Gastrocnemius medialis (tissue), 4 donors: ENCODE results near the gene OCA2. TPM values are rescaled to one million over a fixed set of nuclear protein-coding genes. Genes with fewer than 3 reads are reported as not detected.

Experiments used
- ATAC-seq, 2 donors: fragments of 150-250 bp; one replicate each; pipeline ENCODE4 v1.9.1; 2016
- DNase-seq, 2 donors: peaks; one replicate each; pipeline ENCODE4 v3.0.0-alpha.2; 2019
- H3K27ac ChIP-seq, 4 donors: fragments of 200-600 bp; sonication (generic); 1 replicate in 1 of 4; 2 replicates in 3 of 4; pipeline ENCODE4 v1.5.1; 2016 to 2018; ENCODE audit warnings: mild to moderate bottlenecking in 2 of 4, moderate library complexity in 1 of 4
- H3K27me3 ChIP-seq, 3 donors: fragments of 200-600 bp; sonication (generic) in 2 of 3; 1 replicate in 1 of 3; 2 replicates in 2 of 3; pipeline versions ENCODE4 v1.5.1 to v1.6.0; 2016 to 2019; ENCODE audit warnings: mild to moderate bottlenecking in 1 of 3, moderate library complexity in 1 of 3
- H3K36me3 ChIP-seq, 2 donors: fragments of 200-600 bp; sonication (generic) in 1 of 2; one replicate each; pipeline ENCODE4 v1.5.1; 2017 to 2018
- H3K4me1 ChIP-seq, 2 donors: fragments of 200-600 bp; sonication (generic) in 1 of 2; one replicate each; pipeline ENCODE4 v1.5.1; 2016 to 2017; ENCODE audit warnings: mild to moderate bottlenecking in 2 of 2
- H3K4me3 ChIP-seq, 4 donors: fragments of 200-600 bp; sonication (generic) in 3 of 4; 1 replicate in 1 of 4; 2 replicates in 3 of 4; pipeline ENCODE4 v1.5.1; 2016 to 2019; ENCODE audit warnings: mild to moderate bottlenecking in 2 of 4
- H3K9me3 ChIP-seq, 3 donors: fragments of 200-600 bp; sonication (generic) in 2 of 3; 1 replicate in 1 of 3; 2 replicates in 2 of 3; pipeline ENCODE4 v1.5.1; 2016 to 2019
- CTCF ChIP-seq, 5 experiments: fragments of 450-650 bp in 3 of 5; fragments of 200-600 bp in 2 of 5; sonication (generic) in 2 of 5; IDR thresholded peaks in 4 of 5; conservative IDR thresholded peaks in 1 of 5; 1 replicate in 4 of 5; 2 replicates in 1 of 5; pipeline ENCODE4 v1.5.1; 2016 to 2019; ENCODE audit warnings: antibody characterized with exemption in 5 of 5, mild to moderate bottlenecking in 3 of 5, moderate library complexity in 3 of 5
- POLR2A ChIP-seq, 2 donors: fragments of 450-650 bp; IDR thresholded peaks; one replicate each; pipeline ENCODE4 v1.6.1; 2017; ENCODE audit warnings: antibody characterized with exemption in 2 of 2, mild to moderate bottlenecking in 2 of 2, moderate library complexity in 2 of 2
- in situ Hi-C, 4 donors: fragments of 200-750 bp; cut with MboI; loops; one replicate each; pipeline versions ENCODE4 v1.15.0 to v1.8.0; 2017; ENCODE audit warnings: low sequenced_read_pairs in 4 of 4
- intact Hi-C: fragments of 100-400 bp; cut with DNase I; formaldehyde crosslinking; loops from one replicate; pipeline ENCODE4 v1.15.1; 2023; ENCODE audit warnings: low total_unique reads
- total RNA-seq, 4 donors: library from RNA; depleted of rRNA; stranded (reverse); fragments of >200 nt; gene quantifications; one replicate each; pipeline versions ENCODE4 v1.1.0 to v1.2.3, GENCODE V29; 2016

OCA2 gene
- total RNA-seq, 4 donors from 2014 or later = 0.16 to 0.63 (median 0.41) TPM; not detected in 1

GRCh38 chr15:28093752-28094535 is 5.2 kb downstream of the OCA2 start:
- intact Hi-C loops = no loop called here
- peak overlapping the region in 2 of 4 donors; percentile 87 to 88 for H3K27ac ChIP-seq
- DNase-seq (no peak), ATAC-seq (no peak)
- peaks cover 34 to 70% (median 47%) of the 10 kb centered on the region in 3 donors for H3K27me3 ChIP-seq
- in situ Hi-C loops = no loop called here
- H3K4me3 ChIP-seq = peak overlapping the region in 3 of 4 donors; percentile 59 to 78 (median 61)
- H3K9me3 ChIP-seq = no peaks in the 10 kb centered on the region
- peaks cover 6 to 28% of the 10 kb centered on the region in 2 donors for H3K4me1 ChIP-seq
- TF ChIP-seq CTCF (IDR thresholded peaks at IDR 0.05 in 4 of 5, conservative IDR thresholded peaks at IDR 0.05 in 1 of 5) (no peak), POLR2A (IDR thresholded peaks at IDR 0.05) (no peak)
- H3K36me3 ChIP-seq = no peaks in the 10 kb centered on the region

- Histone ChIP-seq H3K27me3 (peaks cover 10 to 49% (median 21%) of the 10 kb centered on the region in 3 donors), H3K9me3 (no peaks in the 10 kb centered on the region), H3K36me3 (no peaks in the 10 kb centered on the region), H3K4me3 (no peak overlapping the region), H3K27ac (no peak overlapping the region), H3K4me1 (peaks cover 6 to 19% of the 10 kb centered on the region in 2 donors)
- DNase-seq = no peak
- TF ChIP-seq POLR2A (IDR thresholded peaks at IDR 0.05) = no peak
- no peak for TF ChIP-seq CTCF (IDR thresholded peaks at IDR 0.05 in 4 of 5, conservative IDR thresholded peaks at IDR 0.05 in 1 of 5)
- intact Hi-C loops (no loop called here), in situ Hi-C loops (no loop called here)
- no peak for ATAC-seq
Measured at GRCh38 chr15:28091313-28091712, 7.8 kb downstream of the OCA2 start.

- no peaks in the 10 kb centered on the region for H3K4me1 ChIP-seq
- no peak overlapping the region for H3K27ac ChIP-seq
- DNase-seq = no peak
- in situ Hi-C loops (no loop called here), intact Hi-C loops (loop anchor here (1.0 kb wide), 1 partner anchor 37 kb away; no protein-coding TSS in a partner anchor)
- peak in 4 of 5 experiments; percentile 13 to 66 (median 48) for TF ChIP-seq CTCF (IDR thresholded peaks at IDR 0.05 in 4 of 5, conservative IDR thresholded peaks at IDR 0.05 in 1 of 5)
- no peak for TF ChIP-seq POLR2A (IDR thresholded peaks at IDR 0.05)
- H3K27me3 ChIP-seq = peaks cover 0 to 11% (median 0%) of the 10 kb centered on the region in 3 donors
- no peaks in the 10 kb centered on the region for H3K36me3 ChIP-seq
- H3K9me3 ChIP-seq = no peaks in the 10 kb centered on the region
- no peak overlapping the region for H3K4me3 ChIP-seq
- ATAC-seq = peak; percentile 77 to 90
Measured at GRCh38 chr15:28086175-28086703, 12.9 kb downstream of the OCA2 start.

DNA sequence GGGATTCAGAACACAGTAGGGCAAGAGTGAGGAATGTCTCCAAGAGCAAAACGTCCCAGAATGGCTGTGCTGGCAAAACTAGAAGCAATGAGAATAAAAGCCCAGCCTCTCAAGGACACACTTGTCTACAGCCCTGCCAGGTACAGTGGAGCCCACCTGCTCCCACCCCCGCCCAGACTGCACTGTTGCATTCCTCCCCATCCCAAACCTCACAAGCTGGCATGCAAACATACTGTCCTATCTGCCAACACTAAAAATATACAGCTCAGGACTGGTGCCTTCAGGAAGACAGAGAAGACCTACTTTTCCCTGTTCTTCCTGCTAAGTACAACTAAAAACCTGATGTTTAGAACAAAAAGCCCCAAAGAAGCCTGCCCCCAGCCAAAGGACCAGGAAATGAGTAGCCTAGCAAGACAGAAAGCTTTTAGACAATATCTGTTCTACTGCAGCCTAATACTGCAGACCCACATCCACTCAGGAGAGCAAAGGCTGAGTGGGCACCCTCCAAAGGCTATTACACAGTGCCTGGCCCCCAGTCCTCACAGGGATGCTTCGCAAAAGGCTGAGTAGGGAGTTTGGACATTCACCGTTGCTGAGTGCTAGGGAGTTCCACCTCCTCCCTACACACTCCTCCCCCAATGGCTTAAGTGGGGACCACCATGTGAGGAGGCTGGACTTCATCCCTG is 13.5 kb downstream of the OCA2 start:
- TF ChIP-seq POLR2A (IDR thresholded peaks at IDR 0.05) (no peak), CTCF (IDR thresholded peaks at IDR 0.05 in 4 of 5, conservative IDR thresholded peaks at IDR 0.05 in 1 of 5) (no peak)

More for the DNA sequence above, 13.5 kb downstream of the OCA2 start:
- ATAC-seq = no peak
- in situ Hi-C loops = no loop called here
- DNase-seq = no peak
- intact Hi-C loops = loop anchor here (1.0 kb wide), 1 partner anchor 38 kb away; no protein-coding TSS in a partner anchor
- H3K4me3 ChIP-seq = no peak overlapping the region
- H3K27me3 ChIP-seq = peaks cover 0 to 5% (median 0%) of the 10 kb centered on the region in 3 donors
- no peak overlapping the region for H3K27ac ChIP-seq
- no peaks in the 10 kb centered on the region for H3K4me1 ChIP-seq
- H3K9me3 ChIP-seq = no peaks in the 10 kb centered on the region
- no peaks in the 10 kb centered on the region for H3K36me3 ChIP-seq
